ENCODE measurements around the gene RDH13.
A peak's percentile ranks its signal among the peaks of the same experiment; 100 is the strongest.

RDH13 gene

DNA sequence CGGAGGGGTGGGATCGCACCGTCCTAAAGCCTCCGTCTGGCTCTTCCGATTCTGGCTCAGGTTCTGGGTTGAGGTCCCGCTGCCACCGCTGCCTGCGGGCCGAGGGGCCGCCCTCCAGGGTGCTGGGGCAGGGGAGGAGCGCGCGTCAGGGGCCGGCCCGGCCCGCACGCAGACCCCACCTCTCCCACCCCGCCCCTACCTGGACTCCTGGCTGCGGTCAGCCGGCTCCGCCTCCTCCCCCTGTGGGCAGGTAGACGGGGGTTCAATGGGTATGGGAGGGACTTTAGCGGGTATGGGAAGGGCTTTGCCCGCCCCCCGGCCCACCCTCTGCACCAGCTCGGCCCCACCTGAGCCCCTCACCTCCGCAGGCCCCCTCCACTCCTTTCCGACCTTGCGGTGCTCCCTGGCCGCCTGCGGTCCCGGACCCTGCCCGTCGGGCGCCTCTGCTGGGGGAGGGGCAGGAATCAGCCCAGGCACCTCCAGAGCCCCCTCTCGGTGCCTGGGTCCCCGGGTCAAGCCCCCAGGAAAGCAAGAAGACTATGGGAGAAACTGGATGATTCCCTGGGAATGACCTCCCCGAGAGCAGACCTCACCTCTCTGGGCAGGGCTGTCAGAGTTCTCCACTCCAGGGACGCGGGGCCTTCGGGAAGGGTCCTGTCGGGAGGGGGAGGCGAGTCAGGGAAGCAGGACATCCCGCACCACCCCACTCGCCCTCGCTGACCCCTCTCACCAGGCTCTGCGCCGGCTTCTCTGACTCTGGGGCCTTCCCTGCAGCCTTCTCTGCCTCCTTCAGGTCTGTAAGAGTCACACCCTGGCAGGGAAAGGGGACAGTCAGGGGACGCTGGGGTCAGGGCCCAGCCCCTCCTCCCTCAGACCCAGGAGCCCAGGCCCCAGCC is 29.7 kb upstream of the RDH13 start:
- no peak for DNase-seq

DNA sequence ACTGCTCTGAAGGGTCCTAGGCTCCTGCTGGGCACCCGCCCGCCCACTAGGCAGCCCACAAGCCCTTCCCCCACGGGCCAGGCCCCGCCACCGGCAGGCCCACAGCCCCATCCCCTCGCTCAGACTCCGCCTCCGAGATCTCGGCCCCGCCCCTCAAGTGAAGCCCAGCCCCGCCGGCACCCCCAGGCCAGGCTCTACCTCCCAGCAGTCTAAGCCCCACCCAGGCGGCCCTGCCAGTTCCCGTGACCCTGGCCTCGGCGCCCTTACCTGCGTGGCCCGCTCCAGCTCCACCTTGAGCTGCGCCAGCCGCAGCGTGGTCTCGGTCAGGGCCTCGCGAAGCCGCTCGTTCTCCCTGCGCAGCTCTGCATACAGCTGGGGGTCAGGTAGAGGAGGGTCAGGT is 29.0 kb upstream of the RDH13 start:
- DNase-seq: no peak

DNA sequence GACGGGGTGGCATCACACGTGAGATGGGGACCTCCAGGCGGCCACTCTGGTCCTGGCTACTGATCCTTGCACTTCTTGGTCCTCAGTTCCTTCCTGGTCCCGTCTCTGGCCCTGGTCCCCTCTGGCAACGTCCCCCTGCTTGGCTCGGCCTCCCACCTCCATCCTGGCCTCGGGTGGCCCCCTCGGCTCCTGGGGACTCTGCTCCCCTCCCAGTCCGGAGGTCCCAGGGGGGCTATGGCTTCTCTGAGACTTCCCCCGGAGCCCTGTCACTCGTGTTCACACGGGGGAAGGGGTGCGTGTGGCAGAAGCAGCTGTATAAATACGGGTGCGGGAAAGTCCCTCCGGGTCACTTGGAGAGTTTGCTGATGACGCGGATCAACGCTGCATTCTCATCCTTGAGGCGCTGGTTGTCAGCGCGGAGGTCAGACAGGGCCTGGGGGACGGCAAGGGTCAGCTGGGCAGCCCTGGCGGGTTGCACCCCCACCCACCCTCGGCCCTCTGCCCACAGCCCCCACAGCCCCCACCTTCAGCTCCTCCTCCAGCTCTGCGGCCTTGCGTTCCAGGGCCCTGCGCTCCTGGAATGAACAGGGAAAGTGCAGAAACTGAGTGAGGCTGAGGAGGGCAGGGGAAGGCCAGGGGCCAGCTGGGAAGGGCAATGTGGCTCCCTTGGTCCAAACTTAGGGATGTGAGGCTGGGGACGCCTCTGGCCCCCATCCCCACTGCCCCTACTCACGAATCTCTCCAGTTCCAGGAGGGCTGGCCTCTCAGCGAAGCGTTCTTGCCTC is 28.4 kb upstream of the RDH13 start:
- no peak for DNase-seq

DNA sequence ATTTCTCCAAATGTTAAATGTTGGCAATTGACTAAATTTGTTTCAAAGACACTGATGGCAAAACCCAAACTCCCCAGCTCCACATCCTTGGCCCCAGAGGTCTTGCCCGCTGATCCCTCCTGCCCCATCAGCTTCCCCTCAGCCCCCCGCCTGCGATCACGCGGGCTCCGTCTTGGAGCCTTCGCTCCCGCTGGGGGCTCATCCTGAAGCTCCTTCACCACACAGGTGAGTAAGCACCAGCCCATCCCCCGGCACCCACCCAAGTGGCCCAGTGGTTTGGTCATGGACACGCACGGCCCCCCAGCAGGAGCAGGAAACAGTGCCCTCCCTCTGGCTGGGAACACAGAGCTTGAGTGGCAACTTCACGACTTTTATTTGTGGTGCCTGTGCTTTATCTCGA is 27.6 kb upstream of the RDH13 start:
- no peak for DNase-seq

DNA sequence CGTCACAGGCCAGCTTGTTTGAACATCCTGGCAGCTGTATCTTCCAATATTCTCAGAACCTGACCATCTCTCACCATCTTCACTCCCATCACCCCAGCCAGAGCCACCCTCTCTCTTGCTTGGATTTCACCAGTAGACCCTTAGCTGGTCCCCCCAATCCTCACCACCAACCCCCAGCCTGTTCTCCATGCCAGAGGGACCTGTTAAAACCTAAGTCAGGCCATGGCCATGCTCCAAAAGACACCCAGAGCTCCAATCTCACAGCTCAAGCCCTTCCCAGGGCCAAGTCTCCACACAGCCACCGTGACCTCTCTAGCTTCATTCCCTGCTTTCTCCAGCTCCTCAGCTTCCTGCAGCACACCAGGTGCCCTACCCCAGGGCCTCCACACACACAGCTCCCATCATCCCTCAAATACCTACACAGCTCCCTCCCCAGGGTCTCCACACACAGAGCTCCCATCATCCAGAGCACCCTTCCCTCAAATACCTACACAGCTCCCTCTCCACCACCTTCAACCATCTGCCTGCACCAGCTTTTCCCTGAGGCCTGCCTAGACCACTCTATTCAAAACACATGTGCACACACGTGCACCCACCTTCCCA is 26.5 kb upstream of the RDH13 start:
- DNase-seq: no peak

DNA sequence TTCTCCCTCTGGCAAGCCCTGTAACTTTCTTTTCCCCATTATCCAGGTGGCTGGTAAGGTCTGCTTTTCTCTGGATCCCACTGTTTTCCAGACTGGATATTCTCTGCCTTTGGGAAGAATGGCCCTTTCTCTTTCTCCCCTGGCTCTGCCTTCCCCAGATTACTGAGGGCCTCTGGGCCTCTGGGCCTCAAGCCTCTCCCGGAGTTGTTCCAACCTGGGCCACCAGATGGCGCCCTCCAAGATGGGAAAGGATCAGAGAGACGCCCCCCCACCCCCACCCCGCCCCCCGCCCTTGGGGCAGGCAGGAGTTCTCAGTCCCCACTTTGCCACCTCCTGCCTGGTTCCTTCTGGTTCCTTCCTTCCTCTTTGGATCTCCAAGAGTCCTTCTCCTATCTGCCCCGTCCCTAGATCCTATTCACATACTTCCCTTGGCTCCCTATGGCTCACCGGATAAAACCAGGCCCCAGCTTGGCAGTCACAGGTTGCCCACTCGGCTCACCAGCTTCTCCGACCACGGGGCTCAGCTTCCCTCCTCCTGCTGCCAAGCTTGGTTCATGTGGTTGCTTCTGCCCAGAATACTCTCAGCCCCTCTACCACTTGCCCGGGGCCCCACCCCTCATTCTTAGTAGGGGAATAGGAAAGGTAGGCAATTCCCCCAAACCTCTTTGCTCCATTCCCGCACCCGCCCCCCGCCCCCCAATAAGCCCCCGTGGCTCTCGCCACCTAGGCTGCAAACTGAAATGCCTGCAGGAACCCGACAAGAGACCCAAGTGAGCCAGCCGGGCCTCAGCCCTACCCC is 25.8 kb upstream of the RDH13 start:
- peak in 47 of 58 donors; percentile 6 to 79 (median 23) for DNase-seq

DNA sequence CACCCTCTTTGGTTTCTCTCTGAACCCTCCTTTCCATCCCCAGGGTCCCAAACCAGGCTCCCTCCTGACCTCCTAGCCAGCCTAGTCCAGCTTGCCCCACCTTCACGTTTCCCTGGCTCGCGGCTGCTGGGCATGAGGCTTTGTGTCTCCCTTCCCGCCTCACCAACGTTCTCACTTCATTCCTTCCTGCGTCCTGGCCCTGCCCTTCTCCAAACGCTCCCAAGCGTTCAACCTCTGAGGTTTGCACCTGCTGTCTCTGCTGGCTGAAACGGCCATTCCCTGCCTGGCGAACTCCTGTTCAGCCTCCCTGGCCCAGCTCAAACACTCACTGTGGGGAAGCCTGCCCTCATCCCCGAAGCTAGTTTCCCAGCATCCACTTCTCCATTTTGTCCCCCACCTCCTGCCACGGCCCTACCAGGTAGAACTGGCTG is 25.1 kb upstream of the RDH13 start:
- DNase-seq: no peak

DNA sequence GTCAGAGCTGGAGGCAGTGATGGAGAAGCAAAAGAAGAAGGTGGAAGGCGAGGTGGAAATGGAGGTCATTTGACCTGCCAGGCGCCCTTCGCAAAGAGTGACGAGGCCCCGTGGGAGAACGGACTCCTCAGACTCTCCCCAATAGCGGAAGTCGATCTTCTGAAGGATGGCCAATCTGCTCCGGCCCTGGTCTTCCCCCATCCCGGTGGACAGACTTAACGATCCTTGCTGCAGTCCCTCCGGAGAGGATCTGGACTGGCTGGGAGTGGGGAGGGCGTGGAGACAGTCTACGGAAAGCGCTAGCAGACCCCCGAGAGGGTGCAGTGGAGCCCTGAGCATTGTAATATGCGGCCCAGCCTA is 24.6 kb upstream of the RDH13 start:
- DNase-seq: no peak

DNA sequence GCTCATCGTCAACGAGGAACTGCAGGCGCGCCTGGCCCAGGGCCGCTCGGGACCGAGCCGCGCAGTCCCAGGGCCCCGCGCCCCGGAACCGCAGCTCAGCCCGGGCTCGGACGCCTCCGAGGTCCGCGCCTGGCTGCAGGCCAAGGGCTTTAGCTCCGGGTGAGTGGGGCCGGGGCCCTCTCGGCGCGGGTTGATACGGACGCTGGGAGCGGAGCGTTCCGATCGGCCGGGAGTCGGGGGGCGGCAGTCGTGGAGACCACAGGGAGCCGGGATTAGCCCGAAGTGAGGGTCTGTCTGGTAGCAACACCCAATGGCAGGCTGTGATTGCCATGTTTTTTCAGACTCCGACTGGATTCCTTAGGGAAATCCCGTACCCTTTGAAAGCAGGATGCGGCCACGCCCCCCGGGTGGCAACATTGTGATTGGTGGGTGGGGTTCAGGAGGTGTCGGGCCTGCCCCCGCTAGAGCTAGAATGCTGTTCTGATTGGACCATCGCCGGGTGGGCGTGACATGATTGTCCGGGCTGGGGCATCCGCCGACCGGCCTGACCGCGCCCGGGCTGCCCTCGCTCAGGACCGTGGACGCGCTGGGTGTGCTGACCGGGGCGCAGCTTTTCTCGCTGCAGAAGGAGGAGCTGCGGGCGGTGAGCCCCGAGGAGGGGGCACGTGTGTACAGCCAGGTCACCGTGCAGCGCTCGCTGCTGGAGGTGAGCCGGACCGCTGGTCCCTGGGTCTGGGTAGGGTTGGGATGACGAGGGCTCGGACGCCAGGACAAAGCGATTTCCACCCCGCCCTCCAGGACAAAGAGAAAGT is 24.0 kb upstream of the RDH13 start:
- DNase-seq: peak in 55 of 58 donors; percentile 11 to 89 (median 63)

DNA sequence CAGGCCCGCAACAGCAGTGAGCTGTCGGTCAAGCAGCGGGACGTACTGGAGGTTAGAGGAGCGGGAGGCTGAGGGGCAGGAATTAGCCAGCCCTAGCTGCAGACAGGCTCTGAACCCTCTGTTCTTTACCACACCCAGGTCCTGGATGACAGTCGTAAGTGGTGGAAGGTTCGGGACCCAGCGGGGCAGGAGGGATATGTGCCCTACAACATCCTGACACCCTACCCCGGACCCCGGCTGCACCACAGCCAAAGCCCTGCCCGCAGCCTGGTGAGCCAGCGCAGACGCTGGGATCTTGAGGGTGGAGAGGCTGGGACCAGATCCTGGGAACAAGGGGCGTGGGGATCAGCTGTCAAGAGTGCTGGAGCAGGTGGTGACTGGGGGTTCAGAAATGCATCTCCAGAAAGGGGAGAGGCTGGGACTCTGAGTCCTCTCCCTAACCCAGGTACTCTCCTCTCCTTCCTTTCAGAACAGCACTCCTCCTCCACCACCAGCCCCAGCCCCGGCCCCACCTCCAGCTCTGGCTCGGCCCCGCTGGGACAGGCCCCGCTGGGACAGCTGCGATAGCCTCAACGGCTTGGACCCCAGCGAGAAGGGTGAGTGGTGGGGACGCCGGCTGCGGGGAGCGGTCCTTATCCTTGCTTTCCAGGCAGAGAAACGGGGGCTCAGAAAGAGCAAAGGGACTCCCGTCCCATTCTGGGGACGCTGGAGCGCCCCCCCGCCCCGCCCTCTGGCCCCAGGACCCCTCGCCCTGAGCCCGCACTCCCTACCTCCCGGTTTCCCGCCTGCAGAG is 23.2 kb upstream of the RDH13 start:
- no peak for DNase-seq

DNA sequence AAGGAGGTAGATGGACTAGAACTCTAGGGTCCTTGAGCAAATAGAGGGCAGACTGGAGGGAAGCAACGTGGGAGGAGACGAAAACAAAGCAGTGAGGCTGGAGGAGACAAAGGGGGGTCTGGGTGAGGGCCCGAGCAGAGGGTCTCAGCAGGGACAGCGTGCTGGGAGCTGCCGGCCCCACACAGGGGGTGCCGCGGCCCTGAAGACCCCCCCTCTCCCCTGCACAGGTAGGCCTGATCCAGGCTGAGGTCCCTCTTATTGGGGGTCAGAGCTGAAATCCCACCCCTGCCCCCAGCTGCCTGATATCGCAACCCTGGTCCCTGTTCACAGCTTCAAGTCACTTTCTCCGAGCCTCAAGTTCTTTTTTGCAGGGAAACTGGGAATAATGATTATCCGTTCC is 21.5 kb upstream of the RDH13 start:
- DNase-seq: no peak

DNA sequence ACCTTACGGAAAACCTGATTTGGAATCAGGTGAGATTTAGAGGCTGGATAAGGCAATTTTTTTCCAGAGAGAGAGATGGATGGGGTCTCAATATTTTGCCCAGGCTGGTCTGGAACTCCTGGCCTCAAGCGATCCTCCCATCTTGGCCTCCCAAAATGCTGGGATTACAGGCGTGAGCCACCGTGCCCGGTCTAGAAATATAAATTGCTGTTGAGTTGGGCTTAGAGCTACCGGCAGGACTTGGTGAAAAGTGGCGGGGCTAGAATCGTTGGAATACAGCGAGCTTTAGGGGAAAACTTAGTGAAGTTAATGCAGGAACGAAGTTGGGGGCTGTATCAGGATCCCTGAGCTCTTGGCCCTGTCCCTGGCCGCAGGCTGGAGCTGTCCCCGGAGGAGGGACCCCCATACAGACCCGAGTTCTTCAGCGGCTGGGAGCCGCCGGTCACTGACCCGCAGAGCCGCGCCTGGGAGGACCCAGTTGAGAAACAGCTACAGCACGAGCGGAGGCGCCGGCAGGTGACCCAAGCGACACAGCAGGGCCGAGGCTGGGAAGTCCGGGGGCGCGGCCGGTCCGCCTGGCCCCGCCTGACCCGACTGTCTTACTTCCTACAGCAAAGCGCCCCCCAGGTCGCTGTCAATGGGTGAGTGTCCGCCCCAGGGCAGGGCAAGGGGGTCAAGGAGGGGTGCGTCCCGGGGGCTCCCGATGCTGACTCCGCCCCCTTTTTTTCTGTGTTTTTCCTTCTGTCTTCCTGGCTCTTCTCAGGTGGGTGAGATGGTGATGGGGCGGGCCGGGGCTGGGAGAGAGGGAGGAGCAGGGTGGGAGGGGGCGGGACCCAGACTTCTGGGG is 20.3 kb upstream of the RDH13 start:
- no peak for DNase-seq

DNA sequence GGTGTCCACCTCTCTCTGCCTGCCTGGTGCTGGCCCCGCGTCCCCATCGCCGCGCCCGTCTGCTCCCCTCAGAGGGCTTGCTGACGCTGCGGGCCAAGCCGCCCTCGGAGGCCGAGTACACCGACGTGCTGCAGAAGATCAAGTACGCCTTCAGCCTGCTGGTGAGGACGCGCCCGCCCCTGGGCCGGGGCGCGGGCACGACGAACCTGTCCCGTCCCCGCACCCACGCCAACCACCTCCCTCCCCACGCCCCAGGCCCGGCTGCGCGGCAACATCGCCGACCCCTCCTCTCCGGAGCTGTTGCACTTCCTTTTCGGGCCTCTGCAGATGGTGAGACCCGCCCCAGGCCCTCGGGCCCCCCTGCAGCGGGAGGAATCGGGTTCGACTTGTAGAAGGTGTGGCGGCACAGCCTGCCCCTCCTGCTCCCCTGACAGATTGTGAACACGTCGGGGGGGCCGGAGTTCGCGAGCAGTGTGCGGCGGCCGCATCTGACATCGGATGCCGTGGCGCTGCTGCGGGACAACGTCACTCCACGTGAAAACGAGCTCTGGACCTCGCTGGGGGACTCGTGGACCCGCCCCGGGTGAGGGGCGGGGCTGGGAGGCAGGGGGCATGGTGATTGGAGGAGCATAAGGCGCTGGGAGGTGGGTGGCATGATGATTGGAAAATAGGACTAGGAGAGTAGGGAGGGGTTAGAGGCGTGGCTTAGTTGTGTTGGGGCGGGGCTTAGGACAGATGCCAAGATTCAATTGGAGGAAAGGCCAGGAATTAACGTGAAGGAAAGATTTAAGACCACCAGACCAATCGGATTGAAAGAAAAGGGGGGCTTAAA is 19.3 kb upstream of the RDH13 start:
- DNase-seq: no peak

DNA sequence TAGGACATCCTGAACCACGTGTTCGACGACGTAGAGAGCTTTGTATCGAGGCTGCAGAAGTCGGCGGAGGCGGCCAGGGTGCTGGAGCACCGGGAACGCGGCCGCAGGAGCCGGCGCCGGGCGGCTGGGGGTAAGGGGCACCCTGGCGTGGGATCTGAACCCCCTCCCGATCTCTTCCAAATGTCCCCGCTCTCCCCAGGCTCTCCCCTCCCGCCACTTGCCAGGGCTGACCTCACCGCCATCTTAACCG is 18.7 kb upstream of the RDH13 start:
- no peak for DNase-seq

DNA sequence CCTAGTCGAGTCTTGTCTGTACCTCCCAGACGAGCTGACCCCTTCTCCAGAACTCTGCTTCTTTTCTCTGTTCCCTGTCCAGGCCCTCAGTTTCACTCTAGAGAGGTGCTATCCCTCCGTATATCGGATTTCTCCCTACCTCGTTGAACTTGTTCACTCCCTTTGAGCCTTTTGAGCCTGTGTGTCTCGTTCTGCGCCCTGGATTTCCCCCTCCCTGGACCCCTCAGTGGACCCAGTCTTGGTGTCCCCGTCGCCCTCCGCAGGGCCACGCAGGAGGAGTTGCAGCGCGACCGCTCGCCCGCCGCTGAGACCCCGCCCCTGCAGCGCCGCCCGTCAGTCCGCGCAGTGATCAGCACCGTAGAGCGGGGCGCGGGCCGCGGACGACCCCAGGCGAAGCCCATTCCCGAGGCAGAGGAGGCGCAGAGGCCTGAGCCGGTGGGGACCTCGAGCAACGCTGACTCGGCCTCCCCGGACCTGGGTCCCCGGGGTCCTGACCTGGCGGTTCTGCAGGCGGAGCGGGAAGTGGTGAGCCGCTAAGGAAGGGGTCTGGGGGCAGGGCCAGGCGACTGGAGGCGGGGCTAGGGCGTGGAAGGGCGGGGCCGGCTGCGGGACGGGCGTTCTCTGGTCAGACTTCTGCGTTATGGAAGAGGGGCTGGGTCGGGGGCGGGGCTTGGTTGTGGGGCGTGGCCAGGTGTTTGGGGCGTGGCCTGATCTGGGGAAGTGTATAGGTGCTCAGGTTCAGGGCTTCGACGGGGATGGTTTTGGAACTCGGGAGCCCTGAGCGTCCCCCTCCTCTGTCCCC is 18.2 kb upstream of the RDH13 start:
- DNase-seq: peak in 8 of 58 donors; percentile 1 to 23 (median 10)

DNA sequence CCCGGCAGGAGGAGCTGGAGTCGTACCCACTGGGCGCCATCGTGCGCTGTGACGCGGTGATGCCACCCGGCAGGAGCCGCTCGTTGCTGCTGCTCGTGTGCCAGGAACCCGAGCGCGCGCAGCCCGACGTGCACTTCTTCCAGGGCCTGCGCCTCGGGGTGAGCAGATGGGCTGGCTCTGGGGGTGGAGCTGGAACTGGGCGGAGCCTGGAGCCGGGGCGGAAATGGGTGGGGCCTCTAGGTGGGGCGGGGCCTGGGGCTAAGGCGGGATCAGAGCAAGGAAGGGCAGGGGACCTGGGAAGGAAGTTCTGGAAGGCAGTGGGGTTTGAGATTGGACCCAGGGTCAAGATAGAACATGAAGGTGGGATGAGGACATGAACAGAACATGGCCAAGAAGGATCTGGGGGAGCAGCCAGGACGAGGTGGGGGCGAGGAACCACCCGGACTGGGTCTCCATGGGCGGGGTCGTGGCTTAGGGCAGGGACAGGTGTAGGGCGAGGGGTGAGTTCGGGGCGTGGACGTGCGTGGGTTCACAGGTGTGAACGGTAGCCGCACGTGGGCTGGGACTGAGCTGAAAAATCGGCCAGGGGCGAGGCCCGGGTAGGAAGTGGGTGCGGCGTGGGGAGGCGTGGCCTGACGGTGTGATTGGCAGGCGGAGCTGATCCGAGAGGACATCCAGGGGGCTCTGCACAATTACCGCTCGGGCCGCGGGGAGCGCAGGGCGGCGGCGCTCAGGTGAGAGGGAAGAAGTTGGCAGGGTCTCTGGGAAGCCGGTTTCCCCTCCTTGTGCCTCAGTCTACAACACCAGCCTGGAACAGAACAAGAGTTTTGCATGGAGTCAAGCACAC is 17.4 kb upstream of the RDH13 start:
- peak in 10 of 58 donors; percentile 4 to 50 (median 17) for DNase-seq

Measured in anterior cingulate cortex (tissue), 58 donors.